ENCODE results near the gene PLSCR3.
"Not testable (repeated sequence)": the region's sequence is repeated elsewhere in the genome, so short reads cannot be mapped to it uniquely, and the experiment has no call there.

Gene PLSCR3

GRCh38 chr17:7382901-7383300 is 11.4 kb downstream of the PLSCR3 start:
- H3K9me3 ChIP-seq (ENCODE audit: control insufficient read depth in 1 of 2, low read length in 2 of 2): no peaks in the 10 kb centered on the region
- H3K9ac ChIP-seq (ENCODE audit: low read depth in 1 of 2, low read length in 2 of 2): no peak overlapping the region
- H3K4me1 ChIP-seq (ENCODE audit: control insufficient read depth in 1 of 2, insufficient read depth in 2 of 2, low read length in 2 of 2): peaks cover 9 to 30% of the 10 kb centered on the region in 2 donors
- peaks cover 2 to 15% of the 10 kb centered on the region in 2 donors for H3K36me3 ChIP-seq (ENCODE audit: control insufficient read depth in 1 of 2, insufficient read depth in 2 of 2, low read length in 2 of 2)
- H3K4me3 ChIP-seq (ENCODE audit: low read depth in 1 of 2, low read length in 2 of 2): no peak overlapping the region
- no peak overlapping the region for H3K27ac ChIP-seq (ENCODE audit: low read depth, low read length)
- peaks cover 0 to 10% of the 10 kb centered on the region in 2 donors for H3K27me3 ChIP-seq (ENCODE audit: control insufficient read depth in 1 of 2, insufficient read depth in 2 of 2, low read length in 2 of 2)

DNA sequence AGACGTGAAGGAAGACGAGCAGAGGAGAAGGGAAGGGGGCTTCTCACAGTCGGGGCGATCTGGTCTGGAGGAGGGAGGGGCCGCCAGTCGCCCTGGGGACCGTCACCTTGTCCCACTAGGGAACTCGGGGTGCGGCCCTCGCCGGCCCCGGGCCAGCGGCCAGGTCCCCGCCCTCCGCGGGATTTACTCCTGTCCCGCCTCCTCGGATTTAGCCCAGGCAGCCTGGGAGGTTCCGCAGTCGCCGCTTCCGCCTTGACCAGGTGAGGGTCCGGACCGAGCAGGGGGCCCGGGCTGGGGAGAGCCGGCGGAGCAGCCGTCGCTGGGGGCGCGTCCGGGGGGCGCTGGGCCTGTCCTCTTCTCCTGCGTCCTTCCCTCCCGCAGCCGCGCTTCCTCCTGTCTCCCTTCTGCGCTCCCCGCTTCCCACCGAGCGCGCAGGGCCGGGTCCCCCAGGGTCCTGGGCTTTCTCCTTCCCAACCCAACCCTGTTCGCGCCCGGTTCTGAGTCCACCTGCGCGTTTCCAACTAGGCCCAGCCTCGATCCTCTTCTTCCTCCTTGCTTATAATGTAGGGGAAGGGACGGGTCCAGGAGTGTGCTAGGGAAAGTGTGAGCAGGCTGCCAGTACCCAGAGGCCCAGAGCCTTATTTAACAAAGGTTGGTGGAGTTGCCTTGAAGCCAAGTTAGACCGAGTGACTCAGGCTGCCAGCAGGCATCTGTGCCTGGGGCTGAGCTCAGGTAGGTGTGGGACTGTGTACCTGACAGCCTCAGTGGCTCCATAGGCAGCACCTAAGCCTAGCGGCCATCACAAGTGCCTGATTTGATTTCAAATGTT is 13.3 kb downstream of the PLSCR3 start, which contains the start of gene TNK1:
TNK1 (plus strand) TSS at position 235 of the 829 bp plus-strand sequence. CDS start 1,838 bp downstream, outside the sequence.
- H3K27me3 ChIP-seq (ENCODE audit: control insufficient read depth in 1 of 2, insufficient read depth in 2 of 2, low read length in 2 of 2): peaks cover 0 to 10% of the 10 kb centered on the region in 2 donors
- no peak within 1 kb of the TSS for H3K27ac ChIP-seq (ENCODE audit: low read depth, low read length)
- peaks cover 2 to 8% of the 10 kb centered on the region in 2 donors for H3K36me3 ChIP-seq (ENCODE audit: control insufficient read depth in 1 of 2, insufficient read depth in 2 of 2, low read length in 2 of 2)
- peak within 1 kb of the TSS; percentile 68 to 75 for H3K4me3 ChIP-seq (ENCODE audit: low read depth in 1 of 2, low read length in 2 of 2)
- peak within 1 kb of the TSS; percentile 74 to 76 for H3K9ac ChIP-seq (ENCODE audit: low read depth in 1 of 2, low read length in 2 of 2)
- H3K4me1 ChIP-seq (ENCODE audit: control insufficient read depth in 1 of 2, insufficient read depth in 2 of 2, low read length in 2 of 2): peaks cover 9 to 30% of the 10 kb centered on the region in 2 donors
- no peaks in the 10 kb centered on the region for H3K9me3 ChIP-seq (ENCODE audit: control insufficient read depth in 1 of 2, low read length in 2 of 2)

GRCh38 chr17:7380321-7380720 is 14.0 kb downstream of the PLSCR3 start:
- Histone ChIP-seq H3K4me3 (ENCODE audit: low read depth in 1 of 2, low read length in 2 of 2) (peak overlapping the region; percentile 68 to 75), H3K9me3 (ENCODE audit: control insufficient read depth in 1 of 2, low read length in 2 of 2) (no peaks in the 10 kb centered on the region), H3K27ac (ENCODE audit: low read depth, low read length) (no peak overlapping the region), H3K9ac (ENCODE audit: low read depth in 1 of 2, low read length in 2 of 2) (peak overlapping the region; percentile 74 to 76), H3K36me3 (ENCODE audit: control insufficient read depth in 1 of 2, insufficient read depth in 2 of 2, low read length in 2 of 2) (peaks cover 2 to 5% of the 10 kb centered on the region in 2 donors), H3K27me3 (ENCODE audit: control insufficient read depth in 1 of 2, insufficient read depth in 2 of 2, low read length in 2 of 2) (peaks cover 0 to 10% of the 10 kb centered on the region in 2 donors), H3K4me1 (ENCODE audit: control insufficient read depth in 1 of 2, insufficient read depth in 2 of 2, low read length in 2 of 2) (peaks cover 9 to 30% of the 10 kb centered on the region in 2 donors)

- peaks cover 0 to 10% of the 10 kb centered on the region in 2 donors for H3K27me3 ChIP-seq (ENCODE audit: control insufficient read depth in 1 of 2, insufficient read depth in 2 of 2, low read length in 2 of 2)
Measured at GRCh38 chr17:7379134-7379533, 15.2 kb downstream of the PLSCR3 start.

GRCh38 chr17:7374353-7374752 is 20.0 kb downstream of the PLSCR3 start:
- Histone ChIP-seq H3K36me3 (ENCODE audit: control insufficient read depth in 1 of 2, insufficient read depth in 2 of 2, low read length in 2 of 2) (no peaks in the 10 kb centered on the region), H3K4me3 (ENCODE audit: low read depth in 1 of 2, low read length in 2 of 2) (no peak overlapping the region), H3K4me1 (ENCODE audit: control insufficient read depth in 1 of 2, insufficient read depth in 2 of 2, low read length in 2 of 2) (no peaks in the 10 kb centered on the region), H3K27me3 (ENCODE audit: control insufficient read depth in 1 of 2, insufficient read depth in 2 of 2, low read length in 2 of 2) (no peaks in the 10 kb centered on the region), H3K9ac (ENCODE audit: low read depth in 1 of 2, low read length in 2 of 2) (no peak overlapping the region), H3K9me3 (ENCODE audit: control insufficient read depth in 1 of 2, low read length in 2 of 2) (no peaks in the 10 kb centered on the region), H3K27ac (ENCODE audit: low read depth, low read length) (no peak overlapping the region)

More at GRCh38 chr17:7379134-7379533, 15.2 kb downstream of the PLSCR3 start:
- Histone ChIP-seq H3K9me3 (ENCODE audit: control insufficient read depth in 1 of 2, low read length in 2 of 2) (no peaks in the 10 kb centered on the region), H3K4me3 (ENCODE audit: low read depth in 1 of 2, low read length in 2 of 2) (no peak overlapping the region), H3K27ac (ENCODE audit: low read depth, low read length) (no peak overlapping the region), H3K4me1 (ENCODE audit: control insufficient read depth in 1 of 2, insufficient read depth in 2 of 2, low read length in 2 of 2) (peaks cover 9 to 27% of the 10 kb centered on the region in 2 donors), H3K36me3 (ENCODE audit: control insufficient read depth in 1 of 2, insufficient read depth in 2 of 2, low read length in 2 of 2) (no peaks in the 10 kb centered on the region), H3K9ac (ENCODE audit: low read depth in 1 of 2, low read length in 2 of 2) (no peak overlapping the region)

GRCh38 chr17:7370853-7371252 is 23.5 kb downstream of the PLSCR3 start:
- H3K4me1 ChIP-seq (ENCODE audit: control insufficient read depth in 1 of 2, insufficient read depth in 2 of 2, low read length in 2 of 2): no peaks in the 10 kb centered on the region
- H3K9me3 ChIP-seq (ENCODE audit: control insufficient read depth in 1 of 2, low read length in 2 of 2): no peaks in the 10 kb centered on the region
- H3K36me3 ChIP-seq (ENCODE audit: control insufficient read depth in 1 of 2, insufficient read depth in 2 of 2, low read length in 2 of 2): no peaks in the 10 kb centered on the region
- no peaks in the 10 kb centered on the region for H3K27me3 ChIP-seq (ENCODE audit: control insufficient read depth in 1 of 2, insufficient read depth in 2 of 2, low read length in 2 of 2)
- no peak overlapping the region for H3K27ac ChIP-seq (ENCODE audit: low read depth, low read length)
- H3K9ac ChIP-seq (ENCODE audit: low read depth in 1 of 2, low read length in 2 of 2): no peak overlapping the region
- H3K4me3 ChIP-seq (ENCODE audit: low read depth in 1 of 2, low read length in 2 of 2): no peak overlapping the region

DNA sequence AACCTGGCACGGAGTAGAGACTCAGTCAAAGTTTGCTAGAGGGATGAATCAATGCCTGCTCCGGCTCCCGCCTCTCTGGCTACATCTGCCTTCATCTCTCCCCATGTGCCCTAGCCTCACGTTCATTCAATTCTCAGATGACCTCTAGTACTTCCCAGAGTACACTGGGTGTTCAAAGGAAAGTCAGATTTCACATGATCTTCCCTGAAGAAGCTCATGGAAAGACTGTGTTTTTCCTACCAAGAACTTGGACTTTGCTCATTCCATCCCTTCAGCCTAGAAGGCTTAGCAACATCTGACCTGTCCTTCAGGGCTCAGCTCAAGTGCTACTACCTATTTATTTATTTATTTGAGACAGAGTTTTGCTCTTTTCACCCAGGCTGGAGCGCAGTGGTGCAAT is 24.5 kb downstream of the PLSCR3 start:
- no peak overlapping the region for H3K27ac ChIP-seq (ENCODE audit: low read depth, low read length)
- no peaks in the 10 kb centered on the region for H3K27me3 ChIP-seq (ENCODE audit: control insufficient read depth in 1 of 2, insufficient read depth in 2 of 2, low read length in 2 of 2)
- H3K36me3 ChIP-seq (ENCODE audit: control insufficient read depth in 1 of 2, insufficient read depth in 2 of 2, low read length in 2 of 2): no peaks in the 10 kb centered on the region
- H3K9ac ChIP-seq (ENCODE audit: low read depth in 1 of 2, low read length in 2 of 2): no peak overlapping the region
- H3K9me3 ChIP-seq (ENCODE audit: control insufficient read depth in 1 of 2, low read length in 2 of 2): no peaks in the 10 kb centered on the region
- no peaks in the 10 kb centered on the region for H3K4me1 ChIP-seq (ENCODE audit: control insufficient read depth in 1 of 2, insufficient read depth in 2 of 2, low read length in 2 of 2)
- H3K4me3 ChIP-seq (ENCODE audit: low read depth in 1 of 2, low read length in 2 of 2): no peak overlapping the region

- not testable (repeated sequence) for H3K9ac ChIP-seq (ENCODE audit: low read depth in 1 of 2, low read length in 2 of 2); H3K27ac ChIP-seq (ENCODE audit: low read depth, low read length); H3K4me1 ChIP-seq (ENCODE audit: control insufficient read depth in 1 of 2, insufficient read depth in 2 of 2, low read length in 2 of 2); H3K27me3 ChIP-seq (ENCODE audit: control insufficient read depth in 1 of 2, insufficient read depth in 2 of 2, low read length in 2 of 2); H3K36me3 ChIP-seq (ENCODE audit: control insufficient read depth in 1 of 2, insufficient read depth in 2 of 2, low read length in 2 of 2); H3K4me3 ChIP-seq (ENCODE audit: low read depth in 1 of 2, low read length in 2 of 2); H3K9me3 ChIP-seq (ENCODE audit: control insufficient read depth in 1 of 2, low read length in 2 of 2)
Measured at GRCh38 chr17:7368599-7368994, 25.7 kb downstream of the PLSCR3 start.

DNA sequence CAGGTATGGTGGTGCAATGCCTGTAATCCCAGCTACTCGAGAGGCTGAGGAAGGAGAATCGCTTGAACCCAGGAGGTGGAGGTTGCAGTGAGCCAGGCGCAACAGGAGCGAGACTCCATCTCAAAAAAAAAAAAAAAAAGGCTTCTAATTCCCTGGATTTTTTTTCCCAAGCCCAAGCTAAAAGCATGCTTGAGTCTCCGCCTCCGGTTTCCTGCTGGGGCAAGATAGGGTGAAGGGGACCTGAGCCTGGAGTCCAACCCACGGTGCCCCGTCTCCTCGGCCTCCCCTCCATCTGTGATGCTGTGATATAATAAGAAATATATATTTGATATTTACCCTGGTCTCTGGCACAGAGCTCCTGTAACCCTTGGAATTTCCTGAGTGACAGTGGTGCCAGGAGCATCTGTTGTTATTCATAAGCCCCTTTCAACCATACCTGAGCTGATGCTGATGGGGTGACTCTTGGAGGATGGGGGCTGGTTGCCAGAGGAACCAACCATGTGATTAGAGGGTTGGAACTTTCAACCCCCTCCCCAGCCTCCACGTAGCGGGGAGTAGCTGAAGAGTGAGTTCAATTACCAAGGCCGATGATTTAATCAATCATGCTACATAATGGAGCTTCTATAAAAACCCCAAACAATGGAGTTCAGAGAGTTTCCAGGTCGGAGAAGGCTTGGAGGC is 26.3 kb downstream of the PLSCR3 start:
- H3K27me3 ChIP-seq (ENCODE audit: control insufficient read depth in 1 of 2, insufficient read depth in 2 of 2, low read length in 2 of 2): no peaks in the 10 kb centered on the region
- no peak overlapping the region for H3K27ac ChIP-seq (ENCODE audit: low read depth, low read length)
- no peak overlapping the region for H3K4me3 ChIP-seq (ENCODE audit: low read depth in 1 of 2, low read length in 2 of 2)
- no peak overlapping the region for H3K9ac ChIP-seq (ENCODE audit: low read depth in 1 of 2, low read length in 2 of 2)
- H3K36me3 ChIP-seq (ENCODE audit: control insufficient read depth in 1 of 2, insufficient read depth in 2 of 2, low read length in 2 of 2): no peaks in the 10 kb centered on the region
- no peaks in the 10 kb centered on the region for H3K4me1 ChIP-seq (ENCODE audit: control insufficient read depth in 1 of 2, insufficient read depth in 2 of 2, low read length in 2 of 2)
- H3K9me3 ChIP-seq (ENCODE audit: control insufficient read depth in 1 of 2, low read length in 2 of 2): no peaks in the 10 kb centered on the region

DNA sequence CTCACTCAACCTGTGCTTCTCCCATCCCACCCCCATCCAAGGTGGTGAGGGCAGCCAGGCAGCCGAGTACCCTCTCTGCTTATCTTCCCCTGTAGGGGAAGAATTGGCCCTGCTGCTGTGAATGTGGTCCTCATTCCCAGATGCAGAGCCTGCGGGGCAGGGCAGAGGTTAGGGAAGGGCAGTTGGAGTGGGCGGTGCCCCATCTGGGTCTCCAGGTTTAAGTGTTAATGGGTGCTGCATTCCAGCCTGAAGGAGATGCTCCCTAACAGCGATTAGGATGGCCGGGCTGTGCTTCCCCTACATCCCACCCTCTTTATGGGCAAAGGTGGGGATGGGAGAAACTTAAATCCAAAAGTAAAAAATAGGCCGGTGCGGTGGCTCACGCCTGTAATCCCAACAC is 27.2 kb downstream of the PLSCR3 start:
- Histone ChIP-seq H3K4me3 (ENCODE audit: low read depth in 1 of 2, low read length in 2 of 2) (no peak overlapping the region), H3K9me3 (ENCODE audit: control insufficient read depth in 1 of 2, low read length in 2 of 2) (no peaks in the 10 kb centered on the region), H3K4me1 (ENCODE audit: control insufficient read depth in 1 of 2, insufficient read depth in 2 of 2, low read length in 2 of 2) (no peaks in the 10 kb centered on the region), H3K36me3 (ENCODE audit: control insufficient read depth in 1 of 2, insufficient read depth in 2 of 2, low read length in 2 of 2) (no peaks in the 10 kb centered on the region), H3K27ac (ENCODE audit: low read depth, low read length) (no peak overlapping the region), H3K9ac (ENCODE audit: low read depth in 1 of 2, low read length in 2 of 2) (no peak overlapping the region), H3K27me3 (ENCODE audit: control insufficient read depth in 1 of 2, insufficient read depth in 2 of 2, low read length in 2 of 2) (no peaks in the 10 kb centered on the region)
